HG03108 (cell line): ENCODE data around the gene RLN1.
"Not testable (repeated sequence)": the region's sequence is repeated elsewhere in the genome, so short reads cannot be mapped to it uniquely, and the experiment has no call there.

ENCODE experiments used
- ATAC-seq: cut with Tn5 transposase; IDR thresholded peaks from one replicate; pipeline ENCODE4 v1.9.1; 2021; ENCODE audit warnings: moderate library complexity; ENCODE audit not compliant: unreplicated experiment

The RLN1 gene

DNA sequence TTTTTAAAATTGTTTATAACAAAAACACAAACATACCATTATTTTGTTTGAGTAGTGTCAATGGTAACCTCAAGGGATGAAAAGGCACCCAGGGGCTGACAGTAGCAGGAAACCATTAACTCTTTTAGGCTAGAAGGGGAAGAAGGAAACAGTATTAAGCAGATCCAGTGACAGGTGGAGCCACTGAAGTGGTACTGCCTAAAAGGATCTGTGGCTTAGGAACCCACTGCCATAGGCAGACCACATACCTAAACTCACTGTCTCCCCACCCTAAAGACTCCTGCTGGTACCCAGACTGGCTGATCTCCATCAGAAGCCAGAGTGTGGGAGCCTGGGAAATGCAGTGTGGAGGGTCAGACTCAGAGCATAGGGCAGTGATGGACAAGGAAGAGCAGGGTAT lies 13.5 kb downstream of the RLN1 start:
- ATAC-seq, result no peak

DNA sequence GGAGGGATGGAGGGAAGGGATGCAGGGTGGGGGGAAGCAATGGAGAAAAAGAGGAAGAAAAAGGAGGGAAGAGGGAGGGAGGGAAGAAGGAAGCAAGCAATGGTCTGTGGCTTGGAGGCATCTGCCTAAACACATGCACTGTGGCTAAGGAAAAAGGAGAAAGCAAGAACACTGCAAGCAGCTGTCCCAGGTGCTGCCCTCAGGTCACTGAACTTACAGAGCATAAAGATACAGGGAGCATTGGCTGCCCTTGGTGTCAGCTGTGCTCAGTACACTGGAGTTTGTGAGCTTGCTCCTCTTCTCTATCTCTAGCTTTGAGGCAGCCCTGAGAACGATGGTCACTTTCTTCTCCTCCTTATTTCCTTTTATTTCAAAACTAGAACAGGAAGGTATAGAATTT lies 18.1 kb downstream of the RLN1 start:
- not testable (repeated sequence) for ATAC-seq

DNA sequence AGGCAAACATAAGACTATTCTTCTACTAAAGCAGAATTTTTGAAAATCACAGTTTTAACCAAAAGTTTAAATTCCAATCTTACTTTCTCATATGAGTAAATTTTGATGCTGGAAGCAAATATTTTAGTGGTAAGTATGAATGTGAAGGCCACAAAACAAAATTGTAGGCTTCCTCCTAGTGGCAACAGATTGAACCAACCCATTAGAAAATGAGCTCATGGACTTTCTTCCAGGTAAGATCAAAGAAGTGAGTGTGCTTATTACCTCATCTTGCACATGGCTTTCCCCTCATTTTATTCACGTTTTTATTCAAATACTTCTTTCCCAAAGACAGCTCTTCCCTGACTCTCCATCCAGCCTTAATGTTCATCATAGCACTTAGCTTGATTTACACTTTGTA lies 18.6 kb downstream of the RLN1 start:
- ATAC-seq, result no peak

GRCh38 chr9:5316406-5316805 lies 23.3 kb downstream of the RLN1 start:
- ATAC-seq, result not testable (repeated sequence)

- ATAC-seq, result no peak
Measured at GRCh38 chr9:5315187-5315923, 24.3 kb downstream of the RLN1 start.

- no peak for ATAC-seq
Measured at GRCh38 chr9:5310851-5311250, 28.8 kb downstream of the RLN1 start.

GRCh38 chr9:5305741-5306140 lies 33.9 kb downstream of the RLN1 start:
- ATAC-seq, result no peak

GRCh38 chr9:5303840-5304795 lies 35.6 kb downstream of the RLN1 start, which contains the start of gene RLN2:
Gene RLN2, minus strand, starts transcription at chr9:5304716. Its CDS starts 136 bp downstream, at chr9:5304580.
- ATAC-seq, result peak; percentile 99

DNA sequence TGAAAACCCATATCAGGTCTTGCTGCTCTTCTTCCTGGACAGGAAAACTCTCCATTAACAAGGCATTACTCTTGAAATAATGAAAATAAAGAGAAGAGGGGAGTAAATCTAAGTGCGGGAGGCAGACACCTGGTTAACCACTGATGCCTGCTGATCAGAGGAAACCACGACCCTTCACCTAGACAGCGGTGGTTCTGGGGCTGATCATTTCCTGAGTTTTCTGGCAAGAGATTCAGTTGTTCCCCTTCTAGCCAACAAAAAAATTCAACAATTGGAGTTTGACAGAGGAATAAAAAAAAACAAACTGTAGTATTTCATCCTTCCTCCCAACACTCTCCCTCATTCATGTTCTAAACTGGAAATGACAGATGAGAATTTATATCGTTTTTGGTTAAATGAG lies 38.1 kb downstream of the RLN1 start:
- no peak for ATAC-seq

GRCh38 chr9:5292141-5292540 lies 47.5 kb downstream of the RLN1 start:
- ATAC-seq, result no peak

GRCh38 chr9:5288591-5288990 lies 51.1 kb downstream of the RLN1 start:
- ATAC-seq, result no peak

GRCh38 chr9:5286262-5286661 lies 53.4 kb downstream of the RLN1 start:
- no peak for ATAC-seq
